VCaP (cell line): ENCODE results near the gene CYBA.

Experiments
- H3K27ac ChIP-seq: fragments of 450-650 bp; 2 replicates; pipeline ENCODE4 v1.5.1; 2017
- TF ChIP-seq, protein P1 (sequence below): fragments of 450-650 bp; conservative IDR thresholded peaks from 2 replicates; pipeline ENCODE4 v1.5.1; 2017; ENCODE audit warnings: mild to moderate bottlenecking, moderate library complexity

The CYBA gene

DNA sequence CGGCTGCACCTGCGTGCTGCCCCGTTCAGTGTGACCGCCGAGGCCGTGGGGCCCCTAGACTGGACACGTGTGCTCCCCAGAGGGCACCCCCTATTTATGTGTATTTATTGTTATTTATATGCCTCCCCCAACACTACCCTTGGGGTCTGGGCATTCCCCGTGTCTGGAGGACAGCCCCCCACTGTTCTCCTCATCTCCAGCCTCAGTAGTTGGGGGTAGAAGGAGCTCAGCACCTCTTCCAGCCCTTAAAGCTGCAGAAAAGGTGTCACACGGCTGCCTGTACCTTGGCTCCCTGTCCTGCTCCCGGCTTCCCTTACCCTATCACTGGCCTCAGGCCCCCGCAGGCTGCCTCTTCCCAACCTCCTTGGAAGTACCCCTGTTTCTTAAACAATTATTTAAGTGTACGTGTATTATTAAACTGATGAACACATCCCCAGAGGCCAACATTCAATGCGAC lies 10.8 kb downstream of the CYBA start:
- TF ChIP-seq, protein P1, sequence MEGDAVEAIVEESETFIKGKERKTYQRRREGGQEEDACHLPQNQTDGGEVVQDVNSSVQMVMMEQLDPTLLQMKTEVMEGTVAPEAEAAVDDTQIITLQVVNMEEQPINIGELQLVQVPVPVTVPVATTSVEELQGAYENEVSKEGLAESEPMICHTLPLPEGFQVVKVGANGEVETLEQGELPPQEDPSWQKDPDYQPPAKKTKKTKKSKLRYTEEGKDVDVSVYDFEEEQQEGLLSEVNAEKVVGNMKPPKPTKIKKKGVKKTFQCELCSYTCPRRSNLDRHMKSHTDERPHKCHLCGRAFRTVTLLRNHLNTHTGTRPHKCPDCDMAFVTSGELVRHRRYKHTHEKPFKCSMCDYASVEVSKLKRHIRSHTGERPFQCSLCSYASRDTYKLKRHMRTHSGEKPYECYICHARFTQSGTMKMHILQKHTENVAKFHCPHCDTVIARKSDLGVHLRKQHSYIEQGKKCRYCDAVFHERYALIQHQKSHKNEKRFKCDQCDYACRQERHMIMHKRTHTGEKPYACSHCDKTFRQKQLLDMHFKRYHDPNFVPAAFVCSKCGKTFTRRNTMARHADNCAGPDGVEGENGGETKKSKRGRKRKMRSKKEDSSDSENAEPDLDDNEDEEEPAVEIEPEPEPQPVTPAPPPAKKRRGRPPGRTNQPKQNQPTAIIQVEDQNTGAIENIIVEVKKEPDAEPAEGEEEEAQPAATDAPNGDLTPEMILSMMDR: no peak

DNA sequence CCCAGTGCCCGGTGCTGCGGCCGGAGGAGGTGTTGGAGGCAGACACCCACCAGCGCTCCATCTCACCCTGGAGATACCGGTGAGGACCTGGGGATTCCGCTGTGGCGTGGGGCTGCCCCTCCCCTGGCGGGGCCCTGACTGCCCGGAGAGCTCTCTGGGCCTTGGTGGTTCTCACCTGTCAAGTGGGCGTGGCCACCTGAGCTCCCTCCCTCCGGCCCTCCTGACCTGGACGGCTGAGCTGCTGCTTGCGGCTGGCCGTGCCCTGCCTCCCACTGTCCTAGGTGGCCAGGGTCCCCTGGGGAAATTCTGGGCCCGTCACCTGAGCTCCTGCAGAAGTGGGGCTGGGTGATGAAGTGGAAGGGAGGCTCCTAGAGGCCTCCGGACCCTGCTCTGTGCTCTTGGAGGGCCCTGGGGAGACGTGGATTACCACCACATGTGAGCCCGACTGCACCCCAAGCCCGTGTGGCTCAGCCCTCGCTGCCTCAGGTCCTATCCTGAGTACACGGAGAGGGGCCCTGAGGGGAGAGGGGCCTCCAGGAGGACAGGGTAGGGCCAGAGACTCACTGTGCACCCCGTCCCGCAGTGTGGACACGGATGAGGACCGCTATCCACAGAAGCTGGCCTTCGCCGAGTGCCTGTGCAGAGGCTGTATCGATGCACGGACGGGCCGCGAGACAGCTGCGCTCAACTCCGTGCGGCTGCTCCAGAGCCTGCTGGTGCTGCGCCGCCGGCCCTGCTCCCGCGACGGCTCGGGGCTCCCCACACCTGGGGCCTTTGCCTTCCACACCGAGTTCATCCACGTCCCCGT lies 11.4 kb downstream of the CYBA start:
- TF ChIP-seq, protein P1: no peak
- no peak overlapping the region for H3K27ac ChIP-seq

More for the DNA sequence above, 10.8 kb downstream of the CYBA start:
- no peak overlapping the region for H3K27ac ChIP-seq

DNA sequence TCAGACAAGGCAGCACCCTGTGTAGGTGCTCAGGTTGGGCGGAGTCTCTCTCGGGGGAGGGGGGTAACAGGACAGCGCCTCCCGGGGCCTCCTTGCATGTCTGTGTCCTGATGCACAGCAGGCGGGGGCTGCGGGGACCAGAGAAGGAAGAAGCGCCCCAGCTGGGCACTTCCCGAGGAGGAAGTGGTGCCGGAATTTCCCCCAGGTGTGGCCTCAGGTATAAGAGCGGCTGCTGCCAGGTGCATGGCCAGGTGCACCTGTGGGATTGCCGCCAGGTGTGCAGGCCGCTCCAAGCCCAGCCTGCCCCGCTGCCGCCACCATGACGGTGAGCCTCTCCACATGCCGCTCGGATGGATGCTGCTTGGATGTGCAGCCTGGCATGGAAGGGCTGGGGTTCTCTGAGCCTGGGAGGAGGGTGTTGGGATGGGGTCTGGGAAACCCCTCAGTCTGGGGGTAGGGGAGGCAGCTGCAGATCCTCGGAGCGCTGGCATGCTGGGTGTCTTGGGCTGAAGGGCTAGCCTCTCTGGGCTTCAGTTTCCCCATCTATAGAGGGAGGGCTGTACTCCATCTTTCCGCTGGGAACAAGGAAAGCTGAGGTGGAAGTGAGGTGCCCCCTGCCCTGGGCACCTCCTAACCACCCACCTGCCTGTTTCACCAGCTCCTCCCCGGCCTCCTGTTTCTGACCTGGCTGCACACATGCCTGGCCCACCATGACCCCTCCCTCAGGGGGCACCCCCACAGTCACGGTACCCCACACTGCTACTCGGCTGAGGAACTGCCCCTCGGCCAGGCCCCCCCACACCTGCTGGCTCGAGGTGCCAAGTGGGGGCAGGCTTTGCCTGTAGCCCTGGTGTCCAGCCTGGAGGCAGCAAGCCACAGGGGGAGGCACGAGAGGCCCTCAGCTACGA lies 12.3 kb downstream of the CYBA start, which contains the start of gene IL17C:
IL17C (plus strand) TSS at position 250 of the 908 bp plus-strand sequence; CDS start at position 320, 70 bp downstream.
- H3K27ac ChIP-seq: no peak within 1 kb of the TSS
- TF ChIP-seq, protein P1: no peak

DNA sequence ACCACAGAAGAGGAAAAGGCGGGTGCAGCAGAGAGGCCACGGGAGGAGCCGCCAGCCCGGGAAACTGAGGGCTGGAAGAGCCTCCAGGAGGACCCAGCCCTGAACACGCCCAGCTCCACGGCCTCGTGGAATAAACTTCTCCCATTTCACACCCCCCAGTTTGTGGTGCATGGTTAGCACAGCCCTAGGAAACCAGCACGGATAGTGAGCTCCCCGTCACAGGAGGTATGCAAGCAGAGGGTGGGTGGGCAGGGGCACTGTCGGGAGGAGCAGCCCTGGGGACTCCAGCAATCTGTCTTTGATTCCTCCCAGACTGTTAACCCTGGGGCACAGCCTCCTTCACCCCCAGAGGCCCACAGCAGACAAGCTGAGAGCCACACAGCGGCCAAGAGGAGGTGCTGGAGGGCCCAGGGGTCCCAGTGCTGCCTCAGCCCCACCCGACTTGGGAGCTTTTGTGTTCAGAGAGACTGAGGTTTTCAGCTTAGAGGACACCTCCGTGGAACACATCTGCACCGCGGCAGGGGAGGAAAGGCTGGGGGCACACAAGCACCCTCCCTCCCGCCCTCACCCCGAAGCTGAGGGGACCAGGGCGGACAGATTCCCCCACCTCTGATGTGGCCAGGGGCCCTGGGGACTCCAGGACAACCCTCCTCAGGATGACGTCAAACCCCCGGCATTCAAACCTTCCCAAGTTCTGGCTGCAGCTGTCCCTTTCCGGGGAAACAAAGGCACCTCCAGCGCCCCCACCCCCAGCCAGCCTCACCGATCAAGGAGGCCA lies 14.2 kb downstream of the CYBA start:
- no peak overlapping the region for H3K27ac ChIP-seq
- TF ChIP-seq, protein P1: no peak

DNA sequence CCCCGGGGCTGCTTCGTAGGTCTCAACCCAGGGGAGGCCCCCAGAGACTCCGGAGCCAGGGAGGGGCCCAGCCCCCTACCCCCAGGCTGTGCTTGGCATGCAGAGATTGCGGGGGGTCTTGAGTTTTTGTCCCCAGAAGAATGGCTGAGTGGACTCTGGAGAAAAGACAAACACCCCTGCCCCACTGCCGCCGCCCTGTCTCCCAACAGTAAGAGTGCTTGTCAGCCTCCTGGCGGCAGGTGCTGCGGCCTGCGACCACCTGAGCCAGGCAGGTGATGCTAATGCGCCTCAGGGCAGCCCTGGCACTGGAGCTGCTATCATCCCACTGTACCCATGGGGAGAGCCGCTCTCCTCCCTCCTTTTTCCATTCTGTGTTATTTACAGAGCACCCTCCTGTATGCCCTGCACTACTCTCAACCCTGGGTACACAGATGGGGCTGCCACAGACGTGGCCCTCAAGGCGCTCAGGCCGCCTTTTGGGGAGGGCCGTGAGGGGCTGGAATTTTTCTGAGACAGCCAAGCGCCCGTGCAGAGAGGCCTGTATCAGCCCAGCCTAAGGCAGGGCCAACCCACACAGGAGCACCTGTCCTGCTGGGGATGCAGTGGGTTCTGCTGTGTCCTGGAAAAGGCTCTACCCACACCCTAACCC lies 15.1 kb downstream of the CYBA start:
- TF ChIP-seq, protein P1: no peak
- H3K27ac ChIP-seq: no peak overlapping the region

DNA sequence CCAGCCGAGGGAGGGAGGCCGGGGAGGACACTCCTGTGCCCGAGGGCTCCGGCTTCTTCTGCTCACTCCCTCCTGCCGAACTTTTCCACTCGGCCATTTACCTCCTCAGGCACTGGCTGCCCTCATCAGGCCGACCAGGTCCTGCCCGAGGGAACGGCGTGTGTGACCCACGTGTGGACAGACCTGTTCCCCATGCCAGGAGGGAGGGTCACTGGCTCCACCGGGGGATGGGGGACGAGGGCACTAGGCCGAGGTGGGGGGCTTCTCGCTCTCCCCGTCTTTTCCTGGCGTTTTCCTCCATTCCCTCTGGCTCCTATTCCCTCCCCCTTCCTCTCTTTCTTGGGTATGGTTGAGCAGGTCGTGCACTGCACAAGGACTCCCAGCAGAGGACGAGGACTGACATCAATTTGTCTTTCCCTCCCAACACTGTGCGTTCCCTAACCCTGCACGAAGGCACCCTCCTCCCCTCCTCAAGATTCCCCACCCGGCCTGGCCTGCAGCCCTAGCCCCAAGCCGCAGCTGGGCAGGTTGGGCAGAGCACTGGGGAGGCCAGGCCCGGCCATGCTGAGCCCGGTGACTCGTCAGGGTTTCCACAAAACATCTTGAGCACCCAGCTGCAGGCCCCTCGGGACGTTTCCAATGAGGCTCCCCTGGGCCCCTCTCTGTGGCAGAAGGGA lies 15.7 kb downstream of the CYBA start:
- TF ChIP-seq, protein P1: no peak

More for the DNA sequence above, 15.7 kb downstream of the CYBA start:
- no peak overlapping the region for H3K27ac ChIP-seq
